HUES64 (cell line): ENCODE measurements around the gene SLC39A9.

Source experiments
- H3K27ac ChIP-seq: 2 replicates; pipeline ENCODE4 v1.7.0; 2013; ENCODE audit warnings: low read depth, low read length, inconsistent platforms
- H3K27me3 ChIP-seq: 2 replicates; pipeline ENCODE4 v1.6.1; 2013; ENCODE audit warnings: mild to moderate bottlenecking, low read length; ENCODE audit not compliant: insufficient read depth
- H3K36me3 ChIP-seq: 2 replicates; pipeline ENCODE4 v1.6.1; 2013; ENCODE audit warnings: mild to moderate bottlenecking, low read length; ENCODE audit not compliant: insufficient read depth
- H3K4me1 ChIP-seq: 2 replicates; pipeline ENCODE4 v1.6.1; 2013; ENCODE audit warnings: mild to moderate bottlenecking, low read length, moderate library complexity; ENCODE audit not compliant: insufficient read depth
- H3K4me3 ChIP-seq: 2 replicates; pipeline ENCODE4 v1.5.1; 2013; ENCODE audit warnings: mild to moderate bottlenecking, low read length, moderate library complexity
- H3K9ac ChIP-seq: 2 replicates; pipeline ENCODE4 v1.6.1; 2013; ENCODE audit warnings: mild to moderate bottlenecking, low read depth, low read length
- H3K9me3 ChIP-seq: 2 replicates; pipeline ENCODE4 v1.6.1; 2013; ENCODE audit warnings: low read depth, low read length; ENCODE audit not compliant: insufficient read depth
- WGBS: fragments of 150-250, 120-280 bp; methylation state at CpG from one replicate; pipeline ENCODE4 v1.1.7; 2013; ENCODE audit warnings: missing lambda C conversion rate; 5-methylcytosine and 5-hydroxymethylcytosine counted together

SLC39A9 gene

GRCh38 chr14:69427596-69427995, 29.1 kb downstream of the SLC39A9 start:
- Histone ChIP-seq H3K9me3 (no peaks in the 10 kb centered on the region), H3K4me3 (no peak overlapping the region), H3K4me1 (no peaks in the 10 kb centered on the region), H3K27ac (no peak overlapping the region), H3K27me3 (no peaks in the 10 kb centered on the region), H3K9ac (no peak overlapping the region), H3K36me3 (peaks cover 45% of the 10 kb centered on the region)
- 95% methylated on average over 1 of the region's 1 CpG for WGBS

- Histone ChIP-seq H3K9me3 (no peaks in the 10 kb centered on the region), H3K27ac (no peak overlapping the region), H3K4me1 (no peaks in the 10 kb centered on the region), H3K4me3 (no peak overlapping the region), H3K27me3 (no peaks in the 10 kb centered on the region), H3K36me3 (peaks cover 45% of the 10 kb centered on the region), H3K9ac (no peak overlapping the region)
- 95% methylated on average over 6 of the region's 6 CpGs for WGBS
These were observed 30.0 kb downstream of the SLC39A9 start for GRCh38 chr14:69428289-69428998.

DNA sequence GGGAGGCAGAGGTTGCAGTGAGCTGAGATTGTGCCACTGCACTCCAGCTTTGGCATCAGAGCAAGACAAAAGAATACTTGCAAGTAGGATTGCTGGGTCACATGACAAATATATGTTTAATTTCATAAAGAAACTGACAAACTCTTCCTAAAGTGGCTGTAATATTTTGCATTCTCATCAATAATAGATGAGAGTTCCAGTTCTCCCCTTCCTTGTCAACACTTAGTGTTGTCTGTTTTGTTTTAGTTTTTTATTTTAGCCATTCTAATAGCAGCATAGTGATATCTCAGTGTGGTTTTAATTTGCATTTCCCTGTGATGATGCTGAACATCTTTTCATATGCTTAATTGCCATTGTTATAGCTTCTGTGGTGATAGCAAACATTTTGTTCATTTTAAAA, 31.2 kb downstream of the SLC39A9 start:
- H3K9ac ChIP-seq: no peak overlapping the region
- no peaks in the 10 kb centered on the region for H3K9me3 ChIP-seq
- no peak overlapping the region for H3K27ac ChIP-seq
- H3K4me1 ChIP-seq: no peaks in the 10 kb centered on the region
- no peak overlapping the region for H3K4me3 ChIP-seq
- peaks cover 36% of the 10 kb centered on the region for H3K36me3 ChIP-seq
- H3K27me3 ChIP-seq: no peaks in the 10 kb centered on the region

DNA sequence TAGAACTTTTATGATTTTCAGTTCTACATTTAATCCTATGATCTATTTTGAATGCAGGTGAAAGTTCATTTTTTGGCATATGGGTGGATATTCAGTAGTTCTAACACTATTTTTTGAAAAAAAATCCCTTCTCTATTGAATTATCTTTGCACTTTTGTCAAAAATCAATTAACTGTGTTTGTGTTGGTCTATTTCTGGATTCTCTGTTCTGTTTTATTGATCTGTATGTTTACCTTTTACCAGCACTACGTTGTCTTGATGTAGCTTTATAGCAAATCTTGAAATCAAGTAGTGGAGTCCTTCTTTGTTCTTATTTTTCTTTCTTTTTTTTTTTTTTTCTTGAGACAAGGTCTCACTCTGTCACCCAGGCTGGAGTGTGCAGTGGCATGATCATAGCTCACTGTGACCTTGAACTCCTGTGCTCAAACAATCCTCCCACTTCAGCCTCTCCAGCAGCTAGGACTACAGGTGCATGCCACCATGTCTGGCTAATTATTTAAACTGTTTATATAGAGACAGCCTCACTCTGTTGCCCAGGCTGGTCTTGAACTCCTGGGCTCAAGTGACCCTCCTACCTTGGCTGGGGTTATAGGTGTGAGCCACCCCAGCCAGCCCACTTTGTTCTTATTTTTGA, 31.9 kb downstream of the SLC39A9 start:
- no peaks in the 10 kb centered on the region for H3K9me3 ChIP-seq
- H3K36me3 ChIP-seq: peaks cover 28% of the 10 kb centered on the region
- no peaks in the 10 kb centered on the region for H3K4me1 ChIP-seq
- WGBS: 83% methylated on average over 1 of the region's 1 CpG
- H3K27ac ChIP-seq: no peak overlapping the region
- H3K4me3 ChIP-seq: no peak overlapping the region
- no peak overlapping the region for H3K9ac ChIP-seq
- H3K27me3 ChIP-seq: no peaks in the 10 kb centered on the region

- Histone ChIP-seq H3K9me3 (no peaks in the 10 kb centered on the region), H3K27ac (no peak overlapping the region), H3K27me3 (no peaks in the 10 kb centered on the region), H3K36me3 (peaks cover 10% of the 10 kb centered on the region), H3K4me1 (0 out of 2 replicates have a peak, but pooled peaks cover 3% of the 10 kb centered on the region), H3K4me3 (no peak overlapping the region), H3K9ac (no peak overlapping the region)
- 85% methylated on average over 2 of the region's 2 CpGs for WGBS
These were observed 33.9 kb downstream of the SLC39A9 start for GRCh38 chr14:69432364-69432763.

DNA sequence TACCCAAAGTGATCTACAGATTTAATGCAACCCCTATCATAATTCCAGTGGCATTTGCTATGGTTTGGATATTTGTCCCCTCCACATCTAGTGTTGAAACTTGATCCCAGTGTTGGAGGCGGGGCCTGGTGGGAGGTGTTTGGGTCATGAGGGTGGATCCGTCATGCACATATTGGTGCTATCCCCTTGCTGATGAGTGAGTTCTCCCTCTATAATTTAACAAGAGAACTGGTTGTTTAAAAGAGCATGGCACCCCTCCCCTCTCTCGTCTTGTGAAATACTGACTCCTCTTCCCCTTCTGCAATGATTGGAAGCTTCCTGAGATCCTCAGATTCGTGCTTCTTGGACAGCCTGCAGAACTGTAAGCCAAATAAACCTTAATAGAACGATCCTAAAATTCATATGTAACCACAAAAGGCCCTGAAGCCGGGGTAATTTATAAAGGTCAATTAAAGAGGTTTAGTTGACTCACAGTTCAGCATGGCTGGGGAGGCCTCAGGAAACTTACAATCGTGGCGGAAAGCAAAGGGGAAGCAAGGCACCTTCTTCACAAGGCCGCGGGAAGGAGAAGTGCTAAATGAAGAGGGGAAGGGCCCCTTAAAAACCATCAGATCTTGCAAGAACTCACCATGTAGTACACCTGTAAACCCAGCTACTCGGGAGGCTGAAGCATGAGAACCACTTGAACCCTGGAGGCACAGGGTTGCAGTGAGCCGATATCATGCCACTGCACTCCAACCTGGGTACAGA, 41.2 kb downstream of the SLC39A9 start:
- Histone ChIP-seq H3K4me1 (peaks cover 8% of the 10 kb centered on the region; the same call in 1 of the 2 replicates), H3K36me3 (peaks cover 20% of the 10 kb centered on the region; the same call in 1 of the 2 replicates), H3K9me3 (no peaks in the 10 kb centered on the region), H3K4me3 (no peak overlapping the region), H3K27me3 (no peaks in the 10 kb centered on the region), H3K27ac (no peak overlapping the region), H3K9ac (no peak overlapping the region)
- 86% methylated on average over 12 of the region's 12 CpGs for WGBS

GRCh38 chr14:69441948-69442347, 43.5 kb downstream of the SLC39A9 start:
- Histone ChIP-seq H3K9ac (no peak overlapping the region), H3K36me3 (peaks cover 20% of the 10 kb centered on the region; the same call in 1 of the 2 replicates), H3K9me3 (no peaks in the 10 kb centered on the region), H3K27ac (no peak overlapping the region), H3K4me1 (peaks cover 5% of the 10 kb centered on the region; the same call in 1 of the 2 replicates), H3K4me3 (no peak overlapping the region), H3K27me3 (no peaks in the 10 kb centered on the region)
- WGBS: 94% methylated on average over 5 of the region's 5 CpGs

DNA sequence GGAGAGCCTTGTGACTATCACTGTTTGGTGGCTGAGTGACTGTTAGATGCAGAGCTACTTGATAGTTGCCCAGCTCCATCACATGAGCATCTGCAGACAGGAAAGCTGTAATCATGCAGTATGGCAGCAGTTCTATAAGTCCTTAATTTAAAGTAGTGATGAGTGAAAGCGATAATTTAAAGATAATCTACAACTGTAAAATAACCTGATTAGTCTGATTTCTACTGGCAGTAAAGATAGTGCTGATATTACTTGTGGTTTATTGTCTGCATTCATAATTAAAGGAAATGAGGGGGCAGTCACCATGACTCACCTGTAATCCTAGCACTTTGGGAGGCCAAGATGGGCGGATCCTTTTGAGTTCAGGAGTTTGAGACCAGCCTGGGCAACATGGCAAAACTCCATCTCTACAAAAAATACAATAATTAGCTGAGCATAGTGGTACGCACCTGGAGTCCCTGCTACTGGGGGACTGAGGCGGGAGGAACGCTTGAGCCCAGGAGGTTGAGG, 44.9 kb downstream of the SLC39A9 start:
- Histone ChIP-seq H3K27me3 (no peaks in the 10 kb centered on the region), H3K27ac (no peak overlapping the region), H3K4me3 (no peak overlapping the region), H3K9ac (no peak overlapping the region), H3K9me3 (no peaks in the 10 kb centered on the region), H3K4me1 (peaks cover 5% of the 10 kb centered on the region; the same call in 1 of the 2 replicates), H3K36me3 (peaks cover 20% of the 10 kb centered on the region; the same call in 1 of the 2 replicates)
- WGBS: 97% methylated on average over 4 of the region's 5 CpGs

DNA sequence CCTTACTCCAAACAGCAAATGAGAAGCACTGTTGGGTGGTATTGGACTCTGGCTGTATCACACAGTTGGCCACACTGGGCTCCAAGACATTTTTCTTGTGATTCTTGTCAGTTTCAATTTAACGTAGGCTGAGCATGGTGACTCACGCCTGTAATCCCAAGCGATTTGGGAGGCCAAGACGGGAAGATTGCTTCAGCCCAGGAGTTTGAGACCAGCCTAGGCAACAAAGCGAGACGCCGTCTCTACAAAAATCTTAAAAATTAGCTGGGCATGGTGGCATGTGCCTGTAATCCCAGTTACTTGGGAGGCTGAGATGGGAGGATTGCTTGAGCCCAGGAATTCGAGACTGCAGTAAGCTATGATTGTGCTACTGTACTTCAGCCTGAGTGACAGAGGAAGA, 50.7 kb downstream of the SLC39A9 start:
- peaks cover 9% of the 10 kb centered on the region for H3K36me3 ChIP-seq
- no peaks in the 10 kb centered on the region for H3K4me1 ChIP-seq
- H3K27ac ChIP-seq: no peak overlapping the region
- no peaks in the 10 kb centered on the region for H3K27me3 ChIP-seq
- WGBS: 96% methylated on average over 8 of the region's 8 CpGs
- no peak overlapping the region for H3K9ac ChIP-seq
- H3K9me3 ChIP-seq: no peaks in the 10 kb centered on the region
- H3K4me3 ChIP-seq: no peak overlapping the region

DNA sequence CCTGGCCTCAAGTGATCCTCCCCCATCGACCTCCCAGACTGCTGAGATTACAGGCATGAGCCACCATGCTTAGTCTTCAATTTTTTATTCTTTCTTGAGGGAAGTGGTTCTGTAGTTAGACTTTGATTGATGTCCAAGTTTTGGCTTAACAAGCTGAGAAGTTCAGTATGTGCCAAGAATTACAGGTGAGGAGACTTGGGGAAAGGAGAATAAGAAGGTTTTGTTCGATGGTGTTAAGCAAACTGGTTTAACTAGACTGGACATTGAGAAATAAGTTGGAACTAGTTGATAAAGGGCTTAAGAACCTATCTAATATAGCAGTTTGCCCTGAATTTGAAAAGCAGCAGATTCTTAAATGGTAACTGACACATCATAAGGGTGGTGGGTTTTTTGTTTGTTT, 53.4 kb downstream of the SLC39A9 start:
- H3K9me3 ChIP-seq: no peaks in the 10 kb centered on the region
- no peak overlapping the region for H3K27ac ChIP-seq
- H3K27me3 ChIP-seq: no peaks in the 10 kb centered on the region
- peaks cover 26% of the 10 kb centered on the region for H3K36me3 ChIP-seq
- WGBS: 89% methylated on average over 2 of the region's 2 CpGs
- H3K9ac ChIP-seq: no peak overlapping the region
- H3K4me1 ChIP-seq: no peaks in the 10 kb centered on the region
- no peak overlapping the region for H3K4me3 ChIP-seq

GRCh38 chr14:69458350-69458749, 59.9 kb downstream of the SLC39A9 start:
- no peaks in the 10 kb centered on the region for H3K9me3 ChIP-seq
- peaks cover 44% of the 10 kb centered on the region for H3K36me3 ChIP-seq

More at GRCh38 chr14:69458350-69458749, 59.9 kb downstream of the SLC39A9 start:
- Histone ChIP-seq H3K27me3 (no peaks in the 10 kb centered on the region), H3K27ac (no peak overlapping the region), H3K4me1 (no peaks in the 10 kb centered on the region), H3K9ac (no peak overlapping the region), H3K4me3 (no peak overlapping the region)
- 96% methylated on average over 11 of the region's 11 CpGs for WGBS
